Measurements from ENCODE around the gene KLF7. TPM values are rescaled to one million over a fixed set of nuclear protein-coding genes. Genes with fewer than 3 reads are reported as not detected.

The KLF7 gene
- total RNA-seq, 2 donors from 2014 or later = 64.2 to 64.5 TPM

DNA sequence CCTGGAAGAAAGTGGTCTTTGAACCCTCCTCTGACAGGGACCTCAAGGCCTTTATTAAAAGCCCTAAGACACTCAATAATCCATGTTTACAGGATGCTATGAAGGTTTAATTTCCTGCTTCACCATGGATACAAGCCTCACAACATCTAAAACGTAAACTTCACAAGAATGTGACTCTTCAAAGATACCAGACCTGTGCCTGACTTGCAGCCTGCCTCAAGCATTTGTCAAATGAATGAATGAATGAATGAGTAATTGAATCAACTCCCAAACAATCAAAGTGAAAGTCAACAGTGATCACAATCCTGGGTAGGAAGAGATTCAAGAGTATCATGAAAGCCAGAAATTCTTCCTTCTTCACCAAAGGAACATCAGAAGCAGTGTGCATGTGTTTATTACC, 30.4 kb downstream of the KLF7 start:
- no peak for DNase-seq (ENCODE audit: low spot score)
- intact Hi-C loops (cut with DNase I) = no loop called here

DNA sequence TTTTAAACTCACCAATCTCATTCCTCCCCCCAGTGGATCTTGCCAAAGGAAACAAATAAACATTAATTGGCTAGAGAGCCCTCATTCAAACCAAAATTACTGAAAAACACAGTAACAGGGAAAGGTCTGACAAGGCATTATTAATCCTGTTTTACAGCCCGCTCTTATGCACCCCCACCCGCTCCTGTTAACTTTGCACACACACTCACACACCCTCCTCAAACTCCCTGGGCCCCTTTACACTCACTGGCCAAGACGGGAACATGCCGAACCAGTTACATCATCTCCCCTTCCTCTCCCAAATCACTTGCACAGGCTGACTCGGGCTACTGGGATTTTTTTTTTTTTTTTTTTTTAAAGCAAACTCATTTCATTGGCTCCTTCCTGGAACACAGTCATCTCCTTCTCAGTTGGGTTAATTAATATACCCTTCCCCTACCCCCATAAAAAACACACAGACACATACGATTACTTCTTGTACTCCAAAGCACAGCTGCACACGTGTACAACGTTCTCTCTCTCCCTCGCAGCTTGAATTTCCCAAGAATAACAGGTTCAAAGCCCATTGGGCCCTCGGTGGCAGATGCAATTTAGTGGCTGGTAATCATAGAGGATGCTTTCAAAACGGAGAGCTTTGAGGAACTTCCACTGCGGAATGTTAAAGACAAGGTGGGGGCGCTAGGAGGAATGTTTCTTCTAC, 31.8 kb downstream of the KLF7 start:
- DNase-seq (ENCODE audit: low spot score) = peak; percentile 87
- intact Hi-C loops (cut with DNase I) = no loop called here

DNA sequence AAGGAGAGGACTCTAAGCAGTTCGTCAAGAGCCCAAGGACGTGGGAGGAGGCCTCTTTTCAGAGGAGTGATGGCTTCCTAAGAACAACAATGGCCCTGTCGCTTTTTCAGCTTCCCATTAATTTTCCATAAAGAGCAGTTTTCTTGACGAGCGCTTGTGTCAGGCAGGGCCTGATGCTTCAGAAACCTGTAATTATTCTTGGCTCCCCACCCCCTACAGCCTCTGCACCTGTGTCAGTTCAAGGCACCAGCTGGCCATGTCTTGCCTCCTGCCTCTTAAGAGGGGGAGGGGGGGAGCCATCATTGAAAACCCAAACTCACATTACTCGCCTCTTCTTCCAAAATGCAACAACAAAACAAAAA, 32.3 kb downstream of the KLF7 start:
- DNase-seq (ENCODE audit: low spot score) = no peak
- intact Hi-C loops (cut with DNase I) = no loop called here

DNA sequence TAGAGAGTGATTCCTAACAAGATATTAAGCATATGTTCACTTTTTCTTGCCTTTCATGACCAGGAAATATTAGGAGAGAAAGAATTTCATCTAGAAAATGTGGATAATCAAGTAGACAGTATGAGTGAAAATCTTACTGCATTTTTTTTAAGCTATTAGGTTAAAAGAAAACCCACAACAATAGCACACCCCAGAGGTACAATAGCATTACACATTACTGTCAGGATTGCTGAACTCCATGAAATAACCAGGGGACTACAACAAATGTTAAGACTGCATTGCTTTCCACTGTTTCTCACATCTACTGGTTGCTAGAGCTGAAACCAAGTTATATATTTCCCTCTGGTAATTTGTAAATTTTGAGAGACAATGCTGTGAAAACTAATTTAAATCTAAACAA, 33.7 kb downstream of the KLF7 start:
- no peak for DNase-seq (ENCODE audit: low spot score)
- intact Hi-C loops (cut with DNase I) = no loop called here

DNA sequence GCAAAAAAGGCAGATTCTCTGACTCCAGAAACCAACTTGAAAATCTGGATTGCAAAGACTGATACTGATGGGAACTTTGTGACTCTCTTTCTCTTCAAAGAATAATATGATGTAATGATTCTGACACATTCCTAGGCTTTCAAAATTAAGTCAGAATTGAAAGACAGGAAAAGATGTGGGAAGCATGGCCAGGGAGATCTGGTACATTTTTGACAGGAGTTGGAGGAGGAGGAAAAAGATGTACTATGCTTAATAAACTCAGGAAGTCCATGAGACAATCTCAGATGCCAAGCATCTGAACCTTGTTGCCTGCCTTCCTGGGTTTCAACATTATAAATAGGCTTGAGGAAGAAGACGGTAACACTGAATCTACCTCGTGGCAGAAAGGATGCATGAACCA, 34.2 kb downstream of the KLF7 start:
- DNase-seq (ENCODE audit: low spot score) = no peak
- intact Hi-C loops (cut with DNase I) = no loop called here

DNA sequence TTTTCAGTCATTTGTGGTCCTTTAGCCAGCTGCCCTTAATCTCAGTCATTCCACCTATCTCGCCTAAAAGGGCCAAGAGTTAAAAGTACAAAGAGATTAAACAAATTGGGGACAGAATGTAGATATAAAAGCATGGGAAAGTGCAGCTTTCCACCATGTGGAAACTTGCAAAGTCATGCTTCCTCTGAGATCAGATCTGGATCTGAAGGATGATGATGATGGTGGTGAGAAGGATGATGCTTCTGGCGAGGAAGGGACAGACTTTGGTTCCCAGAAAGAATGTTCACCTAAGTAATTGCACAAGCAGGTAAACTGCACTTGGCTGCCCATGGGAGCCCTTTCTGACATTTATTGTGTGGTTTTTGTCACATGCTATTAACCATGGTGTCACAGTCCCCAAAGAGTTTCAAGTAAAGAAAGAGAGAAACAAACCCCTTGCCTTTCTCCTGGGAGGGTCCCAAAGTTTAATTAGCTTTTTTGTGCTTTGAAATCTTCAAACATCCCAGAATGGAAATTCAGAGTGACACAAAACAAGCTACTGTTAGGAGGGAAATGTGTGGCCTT, 34.7 kb downstream of the KLF7 start:
- intact Hi-C loops (cut with DNase I) = no loop called here
- DNase-seq (ENCODE audit: low spot score) = no peak

DNA sequence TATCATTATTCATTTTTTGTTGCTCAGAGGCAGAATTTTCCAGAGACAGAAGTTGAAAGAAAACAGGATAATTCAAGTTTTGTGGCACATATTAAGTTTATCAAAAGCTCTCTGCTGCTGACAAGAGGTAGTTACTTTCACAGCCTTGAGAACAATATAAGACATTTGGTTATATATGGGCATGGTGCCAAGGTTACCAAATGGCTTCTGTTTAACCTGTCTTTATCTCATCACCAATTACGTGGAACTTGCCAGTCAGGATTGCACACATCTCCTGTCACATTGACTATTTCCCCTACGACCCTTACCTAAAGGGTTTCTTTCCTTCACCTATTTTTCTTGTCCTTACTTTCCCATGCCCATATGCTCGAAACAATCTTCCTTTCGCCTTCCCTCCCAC, 35.9 kb downstream of the KLF7 start:
- no peak for DNase-seq (ENCODE audit: low spot score)
- intact Hi-C loops (cut with DNase I) = no loop called here

DNA sequence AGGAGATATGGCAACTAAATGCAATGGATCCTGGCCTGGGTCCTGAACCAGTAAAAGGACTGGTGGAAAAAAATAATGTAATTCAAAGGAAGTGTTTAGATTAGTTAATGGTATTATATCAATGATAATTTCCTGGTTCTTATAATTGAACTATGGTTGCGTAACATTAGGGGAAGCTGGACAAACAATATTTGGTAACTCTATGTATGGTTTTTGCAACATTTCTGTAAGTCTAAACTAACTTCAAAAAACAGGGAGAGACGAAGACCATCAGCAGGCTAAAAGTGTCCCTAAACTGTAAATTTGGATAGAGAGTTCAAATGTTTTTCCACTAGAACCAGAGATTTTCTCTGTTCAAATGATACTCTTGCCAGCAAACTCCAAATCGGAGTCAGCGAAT, 36.9 kb downstream of the KLF7 start:
- intact Hi-C loops (cut with DNase I) = no loop called here
- no peak for DNase-seq (ENCODE audit: low spot score)

DNA sequence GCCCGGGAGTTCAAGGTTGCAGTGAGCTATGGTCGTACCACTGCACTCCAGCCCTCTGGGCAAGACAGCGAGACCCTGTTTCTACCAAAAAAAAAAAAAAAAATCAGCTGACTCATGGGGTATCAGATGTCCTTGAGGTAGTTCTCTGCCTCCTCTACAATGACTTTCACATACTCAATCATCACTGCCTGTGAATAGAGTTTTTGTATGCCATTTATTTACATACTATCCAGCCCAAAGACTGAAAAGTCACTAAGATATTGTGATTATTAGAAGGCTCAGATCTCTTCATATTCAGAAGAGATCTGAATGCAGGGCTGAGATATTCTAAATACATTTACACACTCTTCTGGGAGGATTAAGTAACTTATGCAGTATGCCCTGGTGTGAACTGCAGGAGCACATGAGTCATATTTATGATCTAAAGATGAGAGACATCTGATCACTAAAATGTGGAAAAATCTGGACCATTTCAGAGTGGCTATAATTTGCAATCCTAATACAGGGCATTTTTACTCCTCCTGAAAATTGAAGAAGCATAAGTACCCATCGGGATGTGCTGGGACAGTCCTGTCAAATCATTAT, 38.9 kb downstream of the KLF7 start:
- intact Hi-C loops (cut with DNase I) = no loop called here
- DNase-seq (ENCODE audit: low spot score) = no peak

DNA sequence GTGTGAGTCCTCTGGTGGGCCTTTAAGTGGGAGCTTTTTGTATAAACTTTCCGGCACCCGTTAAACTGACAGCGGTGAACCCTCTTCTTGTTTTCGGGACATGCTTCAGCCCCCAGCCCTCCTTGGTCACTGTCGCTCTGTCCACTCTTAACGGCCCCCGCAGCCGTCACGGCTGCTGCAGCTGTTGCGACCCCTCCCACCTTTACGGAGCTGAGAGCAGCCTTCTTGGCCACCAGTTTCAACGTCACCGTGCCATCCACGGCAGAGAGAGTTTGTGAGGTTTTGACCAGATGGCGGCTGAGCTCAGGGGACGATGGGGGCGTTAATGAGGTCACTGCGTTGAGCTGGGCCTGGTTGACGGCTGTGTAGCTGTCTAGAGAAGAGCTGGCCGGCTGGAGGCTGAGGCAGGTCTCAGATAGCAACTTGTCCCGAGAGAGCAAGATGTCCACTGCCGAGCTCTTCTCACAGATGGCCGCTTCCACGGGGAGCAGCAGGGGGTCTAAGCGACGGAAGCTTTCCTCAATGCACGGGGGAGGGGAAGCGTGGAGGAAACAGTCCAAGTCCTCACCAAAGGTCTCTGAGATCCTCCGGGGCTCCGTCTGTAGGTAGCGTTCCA, 41.9 kb downstream of the KLF7 start:
- DNase-seq (ENCODE audit: low spot score) = no peak
- intact Hi-C loops (cut with DNase I) = no loop called here

DNA sequence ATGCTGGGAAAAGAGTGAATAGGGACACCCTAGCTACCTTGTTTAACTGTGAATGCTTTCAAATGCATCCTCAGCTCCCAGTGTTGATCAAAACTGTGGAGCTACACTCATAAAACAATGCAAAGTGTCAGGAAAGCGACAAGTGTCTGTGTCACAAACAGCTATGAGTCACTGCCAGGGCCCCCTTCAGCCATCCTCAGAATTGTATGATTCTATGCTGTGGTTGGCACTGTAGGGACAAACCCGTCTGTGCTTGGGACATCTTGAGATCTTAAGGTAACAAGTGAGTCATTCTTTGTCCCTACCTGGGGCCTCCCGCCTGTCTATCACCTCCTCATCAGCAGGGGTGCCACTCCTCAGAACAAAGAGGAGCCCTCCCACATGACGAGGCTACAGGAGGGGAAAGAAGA, 42.4 kb downstream of the KLF7 start:
- intact Hi-C loops (cut with DNase I) = no loop called here
- no peak for DNase-seq (ENCODE audit: low spot score)

DNA sequence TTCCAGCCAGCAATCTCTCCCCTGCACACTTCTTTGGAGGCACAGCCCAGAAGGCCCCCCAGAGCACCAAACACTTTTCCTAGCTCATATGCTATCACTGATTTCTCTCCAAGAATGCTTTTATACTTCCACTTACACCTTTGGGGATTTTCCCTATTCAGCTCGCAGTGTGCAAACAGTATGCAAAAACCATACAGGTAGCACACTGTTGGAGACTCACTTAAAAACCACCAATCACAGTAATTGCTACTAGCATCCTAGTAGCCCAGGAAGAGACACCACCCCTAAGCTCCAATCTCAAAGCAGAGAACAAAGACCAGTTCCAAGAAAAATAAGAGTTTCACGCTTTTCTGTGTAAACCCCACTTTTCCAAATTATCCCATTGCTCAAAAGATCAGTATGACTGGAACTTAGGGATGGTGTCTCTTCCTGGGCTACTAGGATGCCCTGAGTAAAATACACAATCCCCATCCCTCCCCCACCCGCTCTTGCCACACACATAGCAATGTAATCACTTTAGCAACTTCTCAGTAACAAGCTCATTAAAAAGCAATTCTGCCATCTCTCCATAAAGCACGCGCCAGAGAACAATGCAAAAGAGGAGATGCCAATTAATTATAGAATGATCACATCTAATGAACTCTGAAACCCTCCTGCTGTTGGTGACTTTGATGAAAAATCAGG, 43.0 kb downstream of the KLF7 start:
- DNase-seq (ENCODE audit: low spot score) = no peak
- intact Hi-C loops (cut with DNase I) = no loop called here

DNA sequence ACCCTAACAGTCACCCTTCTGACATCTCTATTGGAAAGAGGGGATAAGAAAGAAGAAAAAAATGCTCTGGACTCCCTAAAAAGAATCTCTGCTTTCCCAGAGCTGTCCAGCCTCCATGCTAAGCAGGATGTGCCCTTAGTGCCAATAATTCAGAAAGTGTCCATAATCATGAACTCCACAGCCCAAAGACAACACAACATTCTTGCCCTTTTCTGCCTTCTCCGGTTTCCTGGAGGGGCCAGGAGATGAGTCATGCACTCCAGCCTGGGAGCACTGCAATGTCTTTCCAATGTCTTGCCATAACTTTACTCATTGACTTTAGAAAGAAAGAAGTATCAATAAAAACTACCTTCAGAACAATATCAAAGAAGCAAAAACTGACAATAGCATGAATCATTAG, 44.0 kb downstream of the KLF7 start:
- peak; percentile 81 for DNase-seq (ENCODE audit: low spot score)
- intact Hi-C loops (cut with DNase I) = no loop called here

DNA sequence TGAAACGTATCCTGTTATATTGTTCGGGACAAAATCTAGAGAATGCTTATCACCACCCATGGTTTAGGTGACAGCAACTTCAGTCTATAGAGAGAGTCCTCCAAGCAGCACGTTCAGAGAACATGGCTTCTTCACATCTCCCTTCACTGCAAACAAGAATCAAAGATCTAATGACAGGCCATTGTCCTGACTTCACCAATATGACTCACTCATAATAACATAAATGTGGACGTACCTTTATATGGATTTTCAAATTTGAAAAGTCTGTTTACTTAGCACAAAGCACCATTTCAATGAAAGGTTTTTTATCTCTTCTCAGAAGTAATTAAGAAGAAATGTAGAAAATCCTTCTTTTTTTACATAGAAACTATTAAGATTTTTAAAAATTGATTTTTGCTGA, 46.7 kb downstream of the KLF7 start:
- intact Hi-C loops (cut with DNase I) = no loop called here
- no peak for DNase-seq (ENCODE audit: low spot score)

DNA sequence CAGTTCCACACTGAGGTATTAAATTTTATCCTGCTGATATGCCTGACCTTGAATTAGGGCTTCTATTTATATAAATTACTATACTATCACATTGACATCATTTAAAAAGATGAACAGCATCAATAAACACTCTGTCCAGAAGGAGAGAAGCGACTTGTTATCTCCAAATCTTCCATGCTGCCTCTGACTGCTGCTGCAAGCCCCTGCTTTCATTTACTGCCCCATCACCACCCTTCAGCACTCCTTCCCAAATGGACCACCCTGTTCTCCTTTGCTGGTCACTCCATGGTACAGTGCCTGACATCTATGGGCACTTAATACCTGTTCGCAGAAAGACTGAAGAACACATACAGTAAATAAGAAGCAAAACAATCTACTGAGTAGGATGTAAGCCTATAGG, 48.1 kb downstream of the KLF7 start:
- no peak for DNase-seq (ENCODE audit: low spot score)
- intact Hi-C loops (cut with DNase I) = no loop called here

DNA sequence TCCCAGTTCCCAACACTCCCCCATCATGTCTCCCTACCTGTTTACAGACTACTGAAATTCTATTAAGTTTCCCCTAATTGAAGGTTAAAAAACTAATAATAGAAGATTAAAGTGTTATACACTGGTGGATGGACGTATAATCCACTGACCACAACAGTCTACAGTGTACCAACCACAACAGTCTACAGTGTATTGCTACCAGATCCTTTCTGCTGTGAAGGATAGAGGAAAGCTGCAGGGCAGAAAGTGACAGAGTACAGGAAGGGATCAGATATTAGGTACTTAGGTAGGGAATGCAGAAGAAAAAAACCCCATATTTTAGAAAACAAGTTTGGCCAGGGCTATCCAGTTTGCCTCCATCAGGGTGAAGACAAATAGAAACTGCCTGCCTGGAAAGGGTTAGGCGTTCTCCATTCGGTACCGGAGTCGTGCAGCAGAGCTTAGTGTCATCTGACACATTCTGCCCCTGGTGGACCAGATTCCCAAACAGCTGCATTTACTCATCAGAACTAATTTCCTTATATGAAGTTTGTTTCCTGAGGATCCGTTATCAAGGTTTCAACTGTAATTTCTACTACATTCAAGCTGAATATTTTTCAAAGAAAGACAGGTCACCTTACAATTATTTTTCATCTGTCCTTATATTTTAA, 49.9 kb downstream of the KLF7 start:
- DNase-seq (ENCODE audit: low spot score) = no peak

DNA sequence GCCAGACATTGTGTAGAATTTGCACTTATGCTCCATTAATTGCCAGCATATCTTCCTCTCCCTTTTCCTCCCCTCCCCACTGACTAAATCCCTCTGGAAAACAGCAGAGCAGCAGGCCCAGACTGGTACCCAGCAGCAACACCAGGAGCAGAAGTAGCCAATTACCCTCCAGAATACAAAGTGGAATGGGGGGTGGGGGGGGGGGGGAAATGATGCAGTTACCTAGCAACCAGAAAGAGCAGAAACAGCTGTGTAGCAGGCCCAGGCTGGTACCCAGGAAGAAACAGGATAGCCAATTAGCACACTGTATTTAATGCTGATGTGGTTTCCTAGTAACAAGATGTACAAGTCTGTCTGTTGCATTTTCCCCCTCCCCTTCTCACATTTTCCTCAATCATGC, 52.3 kb downstream of the KLF7 start:
- no peak for DNase-seq (ENCODE audit: low spot score)

More for the DNA sequence above, 49.9 kb downstream of the KLF7 start:
- intact Hi-C loops (cut with DNase I) = no loop called here

DNA sequence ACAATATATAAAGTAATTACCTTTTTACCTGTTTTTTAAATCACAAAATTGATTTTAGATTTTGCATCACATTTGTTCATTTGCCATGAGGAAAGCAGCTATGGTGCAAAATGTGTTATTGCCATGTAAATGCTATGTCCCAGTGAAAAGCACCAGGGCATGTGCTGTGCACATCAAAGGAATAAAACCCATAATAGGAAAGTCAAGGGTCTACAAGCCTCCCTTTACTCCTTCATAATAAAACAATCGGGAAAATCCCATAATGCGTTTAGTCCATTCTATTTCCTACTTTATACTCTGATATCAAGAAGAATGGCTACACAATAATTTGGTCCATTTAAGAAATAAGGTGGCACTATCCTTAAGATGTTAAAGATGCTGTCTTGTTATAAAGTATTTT, 53.0 kb downstream of the KLF7 start:
- no peak for DNase-seq (ENCODE audit: low spot score)
- intact Hi-C loops (cut with DNase I) = no loop called here

More for the DNA sequence above, 52.3 kb downstream of the KLF7 start:
- intact Hi-C loops (cut with DNase I) = no loop called here

DNA sequence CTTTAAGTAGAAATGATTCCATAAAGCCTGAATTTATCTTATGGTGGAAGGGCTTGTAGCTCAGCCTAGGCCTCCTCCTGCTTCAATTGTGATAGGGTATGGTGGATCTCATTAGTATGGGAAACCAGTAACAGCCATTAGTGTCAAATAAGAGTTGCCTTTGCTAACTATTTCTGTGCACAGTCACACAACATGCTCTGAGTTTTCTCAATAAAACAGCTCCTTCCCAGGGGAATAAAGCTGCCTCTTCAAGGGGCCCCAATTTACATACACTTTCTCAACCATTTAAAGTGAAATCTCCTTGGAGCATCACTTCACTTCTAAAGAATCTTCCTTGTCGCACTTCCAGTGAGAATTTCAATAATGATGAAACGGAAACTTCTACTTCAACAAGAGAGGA, 53.4 kb downstream of the KLF7 start:
- DNase-seq (ENCODE audit: low spot score) = no peak
- intact Hi-C loops (cut with DNase I) = no loop called here

DNA sequence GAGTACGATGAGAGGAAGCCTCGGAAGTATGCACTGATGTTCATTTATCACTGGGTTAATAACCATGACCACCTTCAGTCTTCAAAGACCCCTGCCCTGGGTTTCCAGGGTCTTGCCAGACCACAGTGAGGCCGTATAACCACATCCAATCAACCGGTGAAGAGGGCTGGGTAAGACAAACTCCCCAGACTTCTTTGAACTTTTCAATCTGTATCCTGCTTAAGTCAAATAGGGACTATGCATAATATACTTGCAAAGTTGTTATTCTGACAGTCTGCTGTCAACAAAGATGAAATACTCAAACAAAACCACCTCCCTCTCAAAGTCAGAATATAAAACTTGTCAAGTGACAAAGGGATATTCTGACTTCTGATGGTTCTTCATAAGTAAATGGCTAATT, 54.0 kb downstream of the KLF7 start:
- DNase-seq (ENCODE audit: low spot score) = no peak
- intact Hi-C loops (cut with DNase I) = no loop called here

All from posterior vena cava (tissue), 2 donors.